Measurements from ENCODE around the gene MARK3.

The MARK3 gene

GRCh38 chr14:103528587-103529382 is 143.6 kb downstream of the MARK3 start, which contains the start of gene TRMT61A:
TSS of gene TRMT61A (plus strand) at chr14:103529196. CDS start at chr14:103529979, 783 bp downstream.
- DNase-seq, result peak; percentile 95

- peak; percentile 42 for DNase-seq
Measured at GRCh38 chr14:103529383-103530365, 144.5 kb downstream of the MARK3 start.

- peak; percentile 58 for DNase-seq
Measured at GRCh38 chr14:103530390-103530789, 145.2 kb downstream of the MARK3 start.

- no peak for DNase-seq
Measured at GRCh38 chr14:103530831-103531230, 145.6 kb downstream of the MARK3 start.

GRCh38 chr14:103531421-103532215 is 146.4 kb downstream of the MARK3 start:
- DNase-seq, result no peak

GRCh38 chr14:103532216-103533136 is 147.3 kb downstream of the MARK3 start:
- no peak for DNase-seq

GRCh38 chr14:103533137-103533998 is 148.2 kb downstream of the MARK3 start:
- no peak for DNase-seq

GRCh38 chr14:103533999-103534575 is 148.9 kb downstream of the MARK3 start:
- DNase-seq, result peak; percentile 82

- no peak for DNase-seq
Measured at GRCh38 chr14:103534576-103535061, 149.4 kb downstream of the MARK3 start.

GRCh38 chr14:103535081-103535890 is 150.1 kb downstream of the MARK3 start:
- DNase-seq, result no peak

GRCh38 chr14:103535891-103536565 is 150.8 kb downstream of the MARK3 start:
- no peak for DNase-seq

GRCh38 chr14:103536693-103537092 is 151.5 kb downstream of the MARK3 start:
- DNase-seq, result no peak

GRCh38 chr14:103537175-103537990 is 152.2 kb downstream of the MARK3 start:
- no peak for DNase-seq

GRCh38 chr14:103538291-103539055 is 153.3 kb downstream of the MARK3 start:
- DNase-seq, result peak; percentile 84

- peak; percentile 48 for DNase-seq
Measured at GRCh38 chr14:103539056-103539825, 154.0 kb downstream of the MARK3 start.
